H1 (cell line): ENCODE results near the gene DPEP2NB. TPM values are rescaled to one million over a fixed set of nuclear protein-coding genes. Genes with fewer than 3 reads are reported as not detected.
A peak's percentile ranks its signal among the peaks of the same experiment; 100 is the strongest.

Experiments used
- CTCF ChIA-PET: fragments of 300-600 bp; sonication (Branson Sonifier 250); formaldehyde crosslinking; loops from one replicate; lab custom pipeline; 2021; ENCODE audit not compliant: partially characterized antibody; lab: Charles Lee
- POLR2A ChIA-PET: fragments of 300-600 bp; sonication (Branson Sonifier 250); formaldehyde crosslinking; loops from one replicate; lab custom pipeline; 2021; ENCODE audit warnings: inconsistent platforms; ENCODE audit not compliant: partially characterized antibody; lab: Charles Lee
- DNase-seq, 2 experiments: peaks; one replicate each; pipeline versions ENCODE4 v3.0.0 to v3.0.0-alpha.2; 2010 to 2022; ENCODE audit warnings: low spot score in 2 of 2, low read depth in 1 of 2, mixed read lengths in 1 of 2
- FAIRE-seq: peaks from 2 replicates; lab custom pipeline; 2011; peaks lifted over from hg19 to GRCh38; lab: Jason Lieb, UNC
- H2AFZ ChIP-seq: 2 replicates; pipeline ENCODE4 v1.8.1; 2012; ENCODE audit warnings: low read length, inconsistent platforms
- H2AK5ac ChIP-seq: 2 replicates; pipeline ENCODE4 v1.6.1; 2013; ENCODE audit warnings: low read depth, low read length
- H2BK120ac ChIP-seq: replicated peaks from 2 replicates; pipeline ENCODE3; 2013; ENCODE audit warnings: low read depth, low read length, inconsistent platforms
- H2BK12ac ChIP-seq: 2 replicates; pipeline ENCODE4 v1.6.1; 2013; ENCODE audit warnings: low read depth, low read length
- H2BK15ac ChIP-seq: 2 replicates; pipeline ENCODE4 v1.6.1; 2013; ENCODE audit warnings: low read length
- H2BK20ac ChIP-seq: 2 replicates; pipeline ENCODE4 v1.6.1; 2013; ENCODE audit warnings: low read length
- H2BK5ac ChIP-seq: 2 replicates; pipeline ENCODE4 v1.6.1; 2013; ENCODE audit warnings: low read depth, low read length
- H3K14ac ChIP-seq: 2 replicates; pipeline ENCODE4 v1.6.1; 2013; ENCODE audit warnings: inconsistent platforms; ENCODE audit not compliant: insufficient read length
- H3K18ac ChIP-seq: 2 replicates; pipeline ENCODE4 v1.6.1; 2013; ENCODE audit warnings: low read length; ENCODE audit errors: extremely low read depth
- H3K23ac ChIP-seq: 2 replicates; pipeline ENCODE4 v1.6.1; 2013; ENCODE audit warnings: inconsistent platforms; ENCODE audit not compliant: insufficient read length
- H3K23me2 ChIP-seq: 2 replicates; pipeline ENCODE4 v1.6.1; 2013; ENCODE audit warnings: low read depth, low read length
- H3K27ac ChIP-seq: 2 replicates; pipeline ENCODE4 v1.6.1; 2011; ENCODE audit warnings: low read depth, low read length, inconsistent platforms
- H3K27me3 ChIP-seq, 4 experiments: replicated peaks in 1 of 4; 1 replicate in 1 of 4; 2 replicates in 3 of 4; pipeline versions ENCODE4 v1.6.1 to v1.8.1; 2011 to 2013; ENCODE audit warnings: low read length in 3 of 4, mild to moderate bottlenecking in 3 of 4, inconsistent platforms in 2 of 4, mixed read lengths in 2 of 4, moderate library complexity in 1 of 4; ENCODE audit not compliant: control insufficient read depth in 3 of 4, insufficient read depth in 3 of 4; ENCODE audit errors: extremely low read depth in 1 of 4
- H3K36me3 ChIP-seq, 4 experiments: 2 replicates each; pipeline versions ENCODE4 v1.6.1 to v1.8.1; 2011 to 2013; ENCODE audit warnings: mild to moderate bottlenecking in 4 of 4, low read length in 3 of 4, moderate library complexity in 2 of 4, control low read depth in 1 of 4, inconsistent platforms in 1 of 4; ENCODE audit not compliant: insufficient read depth in 4 of 4, control insufficient read depth in 2 of 4
- H3K4ac ChIP-seq: replicated peaks from 2 replicates; pipeline ENCODE3; 2013; ENCODE audit warnings: low read length, low read depth, mixed read lengths, inconsistent platforms; ENCODE audit not compliant: insufficient read length
- H3K4me1 ChIP-seq, 4 experiments: replicated peaks in 1 of 4; 1 replicate in 1 of 4; 2 replicates in 3 of 4; pipeline versions ENCODE4 v1.6.1 to v1.8.1; 2011 to 2013; ENCODE audit warnings: low read length in 3 of 4, inconsistent platforms in 2 of 4, mixed read lengths in 1 of 4; ENCODE audit not compliant: insufficient read depth in 4 of 4, control insufficient read depth in 3 of 4
- H3K4me2 ChIP-seq, 2 experiments: 2 replicates each; pipeline versions ENCODE4 v1.6.1 to v1.8.1; 2011 to 2013; ENCODE audit warnings: low read depth in 2 of 2, low read length in 2 of 2, control low read depth in 1 of 2, inconsistent platforms in 1 of 2, mild to moderate bottlenecking in 1 of 2; ENCODE audit not compliant: insufficient read depth in 1 of 2
- H3K4me3 ChIP-seq, 4 experiments: fragments of 200-600, 300-600 bp in 1 of 4; sonication (generic), shearing (Covaris generic), sonication (Bioruptor Twin) in 1 of 4; 2 replicates each; pipeline versions ENCODE4 v1.5.1 to v1.8.1; 2011 to 2016; ENCODE audit warnings: low read length in 4 of 4, low read depth in 3 of 4, control low read depth in 2 of 4, inconsistent platforms in 2 of 4, mild to moderate bottlenecking in 2 of 4, mixed read lengths in 1 of 4, moderate library complexity in 1 of 4; ENCODE audit not compliant: insufficient read depth in 2 of 4; ENCODE audit errors: extremely low read depth in 1 of 4
- H3K56ac ChIP-seq: replicated peaks from 2 replicates; pipeline ENCODE3; 2013; ENCODE audit warnings: low read depth, mild to moderate bottlenecking, mixed read lengths, low read length, inconsistent platforms; ENCODE audit not compliant: insufficient read length
- H3K79me1 ChIP-seq: 2 replicates; pipeline ENCODE4 v1.6.1; 2013; ENCODE audit warnings: low read depth, low read length, control low read depth
- H3K79me2 ChIP-seq, 2 experiments: 2 replicates each; pipeline versions ENCODE4 v1.6.1 to v1.8.1; 2012 to 2013; ENCODE audit warnings: low read length in 2 of 2, mild to moderate bottlenecking in 2 of 2, inconsistent platforms in 1 of 2; ENCODE audit not compliant: insufficient read depth in 2 of 2, control insufficient read depth in 1 of 2
- H3K9ac ChIP-seq, 4 experiments: replicated peaks in 1 of 4; 1 replicate in 1 of 4; 2 replicates in 3 of 4; pipeline versions ENCODE4 v1.6.1 to v1.8.1; 2011 to 2013; ENCODE audit warnings: low read depth in 3 of 4, low read length in 3 of 4, control low read depth in 2 of 4, mild to moderate bottlenecking in 2 of 4, moderate library complexity in 2 of 4, inconsistent platforms in 1 of 4; ENCODE audit errors: extremely low read depth in 1 of 4
- H3K9me3 ChIP-seq, 2 experiments: 2 replicates each; pipeline versions ENCODE4 v1.6.1 to v1.8.1; 2012 to 2013; ENCODE audit warnings: mild to moderate bottlenecking in 2 of 2, moderate library complexity in 2 of 2, control low read depth in 1 of 2, inconsistent platforms in 1 of 2, low read depth in 1 of 2, low read length in 1 of 2, mixed read lengths in 1 of 2; ENCODE audit not compliant: insufficient read depth in 2 of 2
- H4K20me1 ChIP-seq, 2 experiments: replicated peaks in 1 of 2; 2 replicates each; pipeline versions ENCODE3 to v1.8.1; 2011 to 2013; ENCODE audit warnings: inconsistent platforms in 2 of 2, low read length in 2 of 2, mild to moderate bottlenecking in 1 of 2; ENCODE audit not compliant: insufficient read depth in 2 of 2, control insufficient read depth in 1 of 2
- H4K5ac ChIP-seq: 2 replicates; pipeline ENCODE4 v1.6.1; 2013; ENCODE audit warnings: low read length, low read depth, mixed read lengths, inconsistent platforms; ENCODE audit not compliant: insufficient read length
- H4K8ac ChIP-seq: 2 replicates; pipeline ENCODE4 v1.8.0; 2013; ENCODE audit warnings: mild to moderate bottlenecking, moderate library complexity, low read length, inconsistent platforms; ENCODE audit not compliant: insufficient read depth; ENCODE audit errors: extremely low read depth
- H4K91ac ChIP-seq: replicated peaks from 2 replicates; pipeline ENCODE3; 2013; ENCODE audit warnings: low read length, mixed read lengths, inconsistent platforms; ENCODE audit not compliant: insufficient read length
- GABPA ChIP-seq: IDR thresholded peaks from 2 replicates; pipeline ENCODE4 v1.6.1; 2011; ENCODE audit warnings: mild to moderate bottlenecking, low read length, moderate library complexity, borderline replicate concordance; ENCODE audit not compliant: insufficient read depth
- HDAC2 ChIP-seq, 2 experiments: fragments of 300-600 bp in 1 of 2; sonication (generic) in 1 of 2; IDR thresholded peaks; 2 replicates each; pipeline ENCODE4 v1.6.1; 2011 to 2012; ENCODE audit warnings: low read depth in 2 of 2, low read length in 2 of 2, mild to moderate bottlenecking in 2 of 2, moderate library complexity in 2 of 2, borderline replicate concordance in 1 of 2, inconsistent platforms in 1 of 2
- HDAC6 ChIP-seq: IDR thresholded peaks from one replicate; pipeline ENCODE4 v1.7.1; 2012; ENCODE audit warnings: low read depth, mild to moderate bottlenecking, inconsistent platforms, low read length, moderate library complexity
- KDM5A ChIP-seq: fragments of 200-600 bp; IDR thresholded peaks from 2 replicates; pipeline ENCODE4 v1.7.1; 2012; ENCODE audit warnings: mild to moderate bottlenecking, low read length, inconsistent platforms, mixed read lengths
- POLR2A ChIP-seq, 2 experiments: IDR thresholded peaks; 1 replicate in 1 of 2; 2 replicates in 1 of 2; pipeline ENCODE4 v1.6.1; 2011; ENCODE audit warnings: low read depth in 2 of 2, low read length in 2 of 2, mild to moderate bottlenecking in 2 of 2; ENCODE audit errors: control extremely low read depth in 1 of 2
- RXRA ChIP-seq: IDR thresholded peaks from 2 replicates; pipeline ENCODE4 v1.6.1; 2011; ENCODE audit warnings: low read depth, mild to moderate bottlenecking, low read length, moderate library complexity; ENCODE audit not compliant: insufficient read depth
- SIRT6 ChIP-seq: IDR thresholded peaks from one replicate; pipeline ENCODE4 v1.7.1; 2012; ENCODE audit warnings: low read length, inconsistent platforms
- SIX5 ChIP-seq: IDR thresholded peaks from 2 replicates; pipeline ENCODE4 v1.6.1; 2011; ENCODE audit warnings: mild to moderate bottlenecking, low read depth, low read length
- SP2 ChIP-seq: IDR thresholded peaks from 2 replicates; pipeline ENCODE4 v1.6.1; 2012; ENCODE audit warnings: mild to moderate bottlenecking, low read length, inconsistent platforms
- SUZ12 ChIP-seq: fragments of 200-600 bp; sonication (generic); IDR thresholded peaks from 2 replicates; pipeline ENCODE4 v1.6.1; 2012; ENCODE audit warnings: mild to moderate bottlenecking, inconsistent platforms, low read length, moderate library complexity, mixed read lengths
- TCF12 ChIP-seq: IDR thresholded peaks from 2 replicates; pipeline ENCODE4 v1.6.1; 2011; ENCODE audit warnings: low read depth, mild to moderate bottlenecking, low read length
- ZNF274 ChIP-seq: IDR thresholded peaks from 2 replicates; pipeline ENCODE4 v1.7.0; 2012; ENCODE audit warnings: low read length, borderline replicate concordance; ENCODE audit errors: extremely low read depth
- WGBS, 2 experiments: shearing (Covaris generic) in 1 of 2; methylation state at CpG; one replicate each; pipeline versions ENCODE4 v1.1.6 to v1.1.7; 2013 to 2015; ENCODE audit warnings: low lambda C conversion rate in 2 of 2, mixed read lengths in 2 of 2, inconsistent platforms in 1 of 2, low coverage in 1 of 2, missing lambda C conversion rate in 1 of 2; ENCODE audit not compliant: insufficient replicate concordance in 2 of 2, insufficient coverage in 1 of 2, insufficient read length in 1 of 2; ENCODE audit errors: extremely low coverage in 1 of 2, missing lambda C conversion rate in 1 of 2; 5-methylcytosine and 5-hydroxymethylcytosine counted together
- polyA plus RNA-seq, 7 experiments: library from polyadenylated mRNA; depleted of rRNA in 3 of 7; stranded (reverse) in 5 of 7; unstranded in 2 of 7; fragments of >200 nt in 5 of 7; fragments of 200-250 nt in 2 of 7; gene quantifications; 1 replicate in 5 of 7; 2 replicates in 1 of 7; 4 replicates in 1 of 7; pipeline versions ENCODE4 v1.2.1 to v1.2.3, GENCODE V29; 2011 to 2013; ENCODE audit warnings: missing spikeins in 2 of 7, mixed read lengths in 2 of 7
- total RNA-seq: library from RNA; stranded (reverse); fragmentation: NEBNext Ultra II Directional; extraction: Animal tissue kit (Norgen Biotek cat#: 25700); gene quantifications from 2 replicates; pipeline ENCODE4 v1.2.1, GENCODE V29; 2021

Gene DPEP2NB
- total and polyA plus RNA-seq, 2 of the 8 experiments (the other 6 are each of a cell fraction or from before 2014, with no cell fraction given), result not detected

DNA sequence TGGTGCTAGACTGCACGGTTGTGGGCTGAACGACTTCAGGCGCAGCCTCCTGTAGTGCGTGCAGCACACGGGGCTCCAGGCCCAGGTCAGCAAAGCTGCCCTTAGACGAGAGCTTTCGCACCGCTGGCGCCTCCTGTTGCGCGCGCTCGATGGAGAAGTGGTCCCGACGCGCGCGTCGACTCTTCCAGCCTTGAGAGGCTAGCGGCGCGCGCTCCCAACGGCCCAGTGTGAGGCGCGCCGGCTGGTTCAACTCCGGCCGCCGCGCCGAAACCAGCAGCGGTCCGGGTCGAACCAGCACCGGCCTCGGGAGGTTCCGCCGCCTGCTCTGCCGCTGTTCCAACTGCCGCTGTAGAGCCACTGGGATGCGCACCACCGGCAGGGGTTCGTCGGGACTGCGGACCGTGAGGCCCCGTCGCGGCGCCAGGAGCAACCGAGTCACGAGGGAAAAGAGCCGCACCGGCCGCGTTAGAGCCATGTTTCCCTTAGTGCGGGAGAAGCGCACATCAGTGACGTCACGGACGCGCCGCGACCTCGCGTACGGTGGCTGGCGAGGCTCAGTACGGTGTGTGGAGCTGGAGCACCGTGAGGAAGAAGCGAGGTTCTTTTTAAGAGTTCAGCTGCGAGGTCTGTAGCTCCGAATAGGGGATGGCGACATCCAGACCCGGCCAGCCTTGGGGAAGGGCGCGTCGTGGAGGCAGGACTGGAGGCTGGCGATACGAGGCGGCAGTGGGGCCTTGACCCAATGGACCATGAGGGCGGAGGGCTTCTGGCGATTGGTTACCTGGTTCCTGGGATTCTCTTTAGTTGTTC lies 7.2 kb upstream of the DPEP2NB start, which contains the start of the genes DDX28 and DUS2:
TSS of gene DDX28 (minus strand) at position 505 of the 810 bp plus-strand sequence. CDS start at position 475, 30 bp downstream.
TSS of gene DUS2 (plus strand) at position 557 of the 810 bp plus-strand sequence. CDS start 14,740 bp downstream, outside the sequence.
- Histone ChIP-seq H2BK5ac (peak within 1 kb of the TSS; percentile 97), H4K5ac (peak within 1 kb of the TSS; percentile 92), H3K9me3 (no peaks in the 10 kb centered on the region), H2BK12ac (peak within 1 kb of the TSS; percentile 60; the same call in 1 of the 2 replicates), H4K20me1 (peaks cover 0 to 3% of the 10 kb centered on the region in 2 experiments), H3K14ac (no peak within 1 kb of the TSS), H3K4me3 (peak within 1 kb of the TSS; percentile 89 to 99 (median 96)), H3K4ac (no peak within 1 kb of the TSS), H3K23me2 (peaks cover 12% of the 10 kb centered on the region), H3K23ac (no peak within 1 kb of the TSS), H3K79me1 (peaks cover 7% of the 10 kb centered on the region), H3K9ac (peak within 1 kb of the TSS; percentile 96 to 98 (median 97)), H2BK20ac (no peak within 1 kb of the TSS), H3K79me2 (peaks cover 0 to 27% of the 10 kb centered on the region in 2 experiments; a peak in 2 of 4 replicates), H3K36me3 (peaks cover 0 to 12% (median 2%) of the 10 kb centered on the region in 4 experiments; a peak in 5 of 8 replicates), H2BK15ac (no peak within 1 kb of the TSS), H2AFZ (peak within 1 kb of the TSS; percentile 61; the same call in 1 of the 2 replicates), H2AK5ac (peak within 1 kb of the TSS; percentile 19; the same call in 1 of the 2 replicates), H4K8ac (peak within 1 kb of the TSS; percentile 100; the same call in 1 of the 2 replicates), H3K56ac (peak within 1 kb of the TSS; percentile 48), H3K18ac (peak within 1 kb of the TSS; percentile 90), H3K4me2 (peak within 1 kb of the TSS; percentile 72 to 94), H3K27me3 (no peaks in the 10 kb centered on the region), H3K4me1 (peaks cover 0 to 8% (median 5%) of the 10 kb centered on the region in 4 experiments; a peak in 5 of 7 replicates), H2BK120ac (no peak within 1 kb of the TSS), H4K91ac (peak within 1 kb of the TSS; percentile 75), H3K27ac (peak within 1 kb of the TSS; percentile 97)
- no peak for FAIRE-seq
- WGBS, 2 experiments, result 1% methylated on average over 69 of the region's 84 CpGs; no CpG with 5 or more reads in 1 of the 2 experiments
- DNase-seq, result peak; percentile 70 to 99
- ChIA-PET CTCF (interaction anchor here (0.6 to 3.2 kb wide), 20 partner anchors 9 to 218 kb away, joined by 3 to 18 read pairs (median 4); partner anchors contain the start of gene DPEP2), POLR2A (interaction anchor here (0.6 to 4.1 kb wide), 45 partner anchors 8 to 702 kb away, joined by 3 to 28 read pairs (median 4); partner anchors contain the start of genes ACD, DPEP2, NFATC3 and PSMB10)
- TF ChIP-seq KDM5A (peak; percentile 97), ZNF274 (no peak), SIRT6 (no peak), TCF12 (no peak), GABPA (no peak), SUZ12 (no peak), HDAC6 (no peak), POLR2A (IDR thresholded peaks at IDR 0.05; ENCODE audit: control extremely low read depth in 1 of 2, low read depth in 2 of 2, low read length in 2 of 2) (peak; percentile 93 to 98), HDAC2 (IDR thresholded peaks at IDR 0.05; ENCODE audit: borderline replicate concordance in 1 of 2, low read depth in 2 of 2, low read length in 2 of 2) (peak in 1 of 2 experiments; percentile 76; a peak in 1 of 4 replicates), SP2 (no peak), SIX5 (no peak), RXRA (no peak)
